ENCODE results near the gene NRXN3.

The NRXN3 gene

DNA sequence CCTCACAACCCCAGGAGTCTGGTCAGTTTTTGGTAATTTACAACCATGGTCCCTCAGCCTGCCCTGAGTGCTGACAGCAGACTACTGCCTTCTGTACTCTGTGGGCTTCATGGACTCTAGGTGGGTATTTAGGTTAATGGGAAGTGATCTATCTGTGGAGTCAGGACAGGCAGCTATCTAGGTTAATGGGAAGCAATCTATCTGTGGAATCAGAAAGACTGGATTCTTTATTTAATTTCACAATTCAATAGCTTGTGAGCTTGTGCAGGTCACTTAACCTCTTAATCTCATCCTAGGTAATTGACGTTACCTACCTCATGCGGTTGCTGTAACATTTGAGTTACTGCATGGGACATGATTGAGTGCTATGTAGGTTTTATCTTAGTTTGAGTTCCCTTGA lies 777.5 kb downstream of the NRXN3 start (continued):
- TF ChIP-seq, protein P1, sequence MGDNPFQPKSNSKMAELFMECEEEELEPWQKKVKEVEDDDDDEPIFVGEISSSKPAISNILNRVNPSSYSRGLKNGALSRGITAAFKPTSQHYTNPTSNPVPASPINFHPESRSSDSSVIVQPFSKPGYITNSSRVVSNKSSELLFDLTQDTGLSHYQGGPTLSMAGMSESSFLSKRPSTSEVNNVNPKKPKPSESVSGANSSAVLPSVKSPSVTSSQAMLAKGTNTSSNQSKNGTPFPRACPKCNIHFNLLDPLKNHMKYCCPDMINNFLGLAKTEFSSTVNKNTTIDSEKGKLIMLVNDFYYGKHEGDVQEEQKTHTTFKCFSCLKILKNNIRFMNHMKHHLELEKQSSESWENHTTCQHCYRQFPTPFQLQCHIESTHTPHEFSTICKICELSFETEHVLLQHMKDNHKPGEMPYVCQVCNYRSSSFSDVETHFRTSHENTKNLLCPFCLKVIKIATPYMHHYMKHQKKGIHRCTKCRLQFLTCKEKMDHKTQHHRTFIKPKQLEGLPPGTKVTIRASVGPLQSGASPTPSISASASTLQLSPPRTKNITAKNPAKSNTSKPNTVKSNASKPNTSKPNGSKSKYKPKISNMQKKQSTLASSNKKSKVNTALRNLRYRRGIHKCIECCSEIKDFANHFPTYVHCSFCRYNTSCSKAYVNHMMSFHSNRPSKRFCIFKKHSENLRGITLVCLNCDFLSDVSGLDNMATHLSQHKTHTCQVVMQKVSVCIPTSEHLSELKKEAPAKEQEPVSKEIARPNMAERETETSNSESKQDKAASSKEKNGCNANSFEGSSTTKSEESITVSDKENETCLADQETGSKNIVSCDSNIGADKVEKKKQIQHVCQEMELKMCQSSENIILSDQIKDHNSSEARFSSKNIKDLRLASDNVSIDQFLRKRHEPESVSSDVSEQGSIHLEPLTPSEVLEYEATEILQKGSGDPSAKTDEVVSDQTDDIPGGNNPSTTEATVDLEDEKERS (tag by site-specific recombination; IDR thresholded peaks at IDR 0.05) = no peak
- TF ChIP-seq SCRT1 (tag by site-specific recombination; IDR thresholded peaks at IDR 0.05; ENCODE audit: borderline replicate concordance) (no peak), ZNF561 (tag by site-specific recombination; IDR thresholded peaks at IDR 0.05; ENCODE audit: borderline replicate concordance) (no peak), ZNF311 (tag by site-specific recombination; IDR thresholded peaks at IDR 0.05; ENCODE audit: borderline replicate concordance) (no peak), BCL11B (tag by site-specific recombination; IDR thresholded peaks at IDR 0.05; ENCODE audit: low read depth) (no peak), ZNF768 (tag by site-specific recombination; IDR thresholded peaks at IDR 0.05) (no peak), YY1 (tag by site-specific recombination; IDR thresholded peaks at IDR 0.05) (no peak), ZNF221 (tag by site-specific recombination; IDR thresholded peaks at IDR 0.05; ENCODE audit: borderline replicate concordance) (no peak)
- TF ChIP-seq, protein P2, sequence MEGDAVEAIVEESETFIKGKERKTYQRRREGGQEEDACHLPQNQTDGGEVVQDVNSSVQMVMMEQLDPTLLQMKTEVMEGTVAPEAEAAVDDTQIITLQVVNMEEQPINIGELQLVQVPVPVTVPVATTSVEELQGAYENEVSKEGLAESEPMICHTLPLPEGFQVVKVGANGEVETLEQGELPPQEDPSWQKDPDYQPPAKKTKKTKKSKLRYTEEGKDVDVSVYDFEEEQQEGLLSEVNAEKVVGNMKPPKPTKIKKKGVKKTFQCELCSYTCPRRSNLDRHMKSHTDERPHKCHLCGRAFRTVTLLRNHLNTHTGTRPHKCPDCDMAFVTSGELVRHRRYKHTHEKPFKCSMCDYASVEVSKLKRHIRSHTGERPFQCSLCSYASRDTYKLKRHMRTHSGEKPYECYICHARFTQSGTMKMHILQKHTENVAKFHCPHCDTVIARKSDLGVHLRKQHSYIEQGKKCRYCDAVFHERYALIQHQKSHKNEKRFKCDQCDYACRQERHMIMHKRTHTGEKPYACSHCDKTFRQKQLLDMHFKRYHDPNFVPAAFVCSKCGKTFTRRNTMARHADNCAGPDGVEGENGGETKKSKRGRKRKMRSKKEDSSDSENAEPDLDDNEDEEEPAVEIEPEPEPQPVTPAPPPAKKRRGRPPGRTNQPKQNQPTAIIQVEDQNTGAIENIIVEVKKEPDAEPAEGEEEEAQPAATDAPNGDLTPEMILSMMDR (tag by site-specific recombination; IDR thresholded peaks at IDR 0.05) = no peak

DNA sequence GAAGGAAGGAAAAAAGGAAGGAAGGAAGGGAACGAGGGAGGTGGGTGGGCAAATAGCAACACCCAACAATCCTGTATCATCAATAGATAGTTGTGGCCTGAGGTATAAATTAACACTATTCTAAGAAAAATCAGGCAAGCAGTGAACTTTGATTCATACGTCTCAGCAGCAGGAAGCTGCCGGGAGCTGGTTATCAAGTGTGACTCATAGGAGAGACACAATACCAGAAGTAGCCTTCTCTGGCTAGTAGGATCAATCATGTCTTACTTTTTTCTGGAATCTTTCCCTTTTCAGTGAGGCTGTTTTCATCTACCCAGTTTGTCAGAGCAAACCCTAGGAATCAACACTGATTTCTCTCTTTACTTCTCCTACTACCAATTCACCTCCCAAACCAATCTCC lies 780.5 kb downstream of the NRXN3 start:
- CTCF ChIA-PET = interaction anchor here (1.6 to 3.0 kb wide), 2 partner anchors 9 to 17 kb away, joined by 5 to 12 read pairs; no protein-coding TSS in a partner anchor
- POLR2A ChIA-PET = no interaction called here
- no peak overlapping the region for H3K4me3 ChIP-seq (ENCODE audit: low read depth, low read length)
- no peak for TF ChIP-seq SCRT1 (tag by site-specific recombination; IDR thresholded peaks at IDR 0.05; ENCODE audit: borderline replicate concordance)
- TF ChIP-seq, protein P3, sequence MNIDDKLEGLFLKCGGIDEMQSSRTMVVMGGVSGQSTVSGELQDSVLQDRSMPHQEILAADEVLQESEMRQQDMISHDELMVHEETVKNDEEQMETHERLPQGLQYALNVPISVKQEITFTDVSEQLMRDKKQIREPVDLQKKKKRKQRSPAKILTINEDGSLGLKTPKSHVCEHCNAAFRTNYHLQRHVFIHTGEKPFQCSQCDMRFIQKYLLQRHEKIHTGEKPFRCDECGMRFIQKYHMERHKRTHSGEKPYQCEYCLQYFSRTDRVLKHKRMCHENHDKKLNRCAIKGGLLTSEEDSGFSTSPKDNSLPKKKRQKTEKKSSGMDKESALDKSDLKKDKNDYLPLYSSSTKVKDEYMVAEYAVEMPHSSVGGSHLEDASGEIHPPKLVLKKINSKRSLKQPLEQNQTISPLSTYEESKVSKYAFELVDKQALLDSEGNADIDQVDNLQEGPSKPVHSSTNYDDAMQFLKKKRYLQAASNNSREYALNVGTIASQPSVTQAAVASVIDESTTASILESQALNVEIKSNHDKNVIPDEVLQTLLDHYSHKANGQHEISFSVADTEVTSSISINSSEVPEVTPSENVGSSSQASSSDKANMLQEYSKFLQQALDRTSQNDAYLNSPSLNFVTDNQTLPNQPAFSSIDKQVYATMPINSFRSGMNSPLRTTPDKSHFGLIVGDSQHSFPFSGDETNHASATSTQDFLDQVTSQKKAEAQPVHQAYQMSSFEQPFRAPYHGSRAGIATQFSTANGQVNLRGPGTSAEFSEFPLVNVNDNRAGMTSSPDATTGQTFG (tag by site-specific recombination; IDR thresholded peaks at IDR 0.05; ENCODE audit: borderline replicate concordance) = no peak
- no peaks in the 10 kb centered on the region for H3K9me3 ChIP-seq (ENCODE audit: control insufficient read depth, insufficient read depth, low read depth, low read length)
- no peaks in the 10 kb centered on the region for H3K36me3 ChIP-seq (ENCODE audit: control insufficient read depth in 2 of 2, insufficient read depth in 1 of 2, low read length in 2 of 2)
- no peak overlapping the region for H3K27ac ChIP-seq (ENCODE audit: extremely low read depth, low read depth, low read length)
- H3K4me1 ChIP-seq (ENCODE audit: control insufficient read depth, insufficient read depth, low read length) = no peaks in the 10 kb centered on the region

DNA sequence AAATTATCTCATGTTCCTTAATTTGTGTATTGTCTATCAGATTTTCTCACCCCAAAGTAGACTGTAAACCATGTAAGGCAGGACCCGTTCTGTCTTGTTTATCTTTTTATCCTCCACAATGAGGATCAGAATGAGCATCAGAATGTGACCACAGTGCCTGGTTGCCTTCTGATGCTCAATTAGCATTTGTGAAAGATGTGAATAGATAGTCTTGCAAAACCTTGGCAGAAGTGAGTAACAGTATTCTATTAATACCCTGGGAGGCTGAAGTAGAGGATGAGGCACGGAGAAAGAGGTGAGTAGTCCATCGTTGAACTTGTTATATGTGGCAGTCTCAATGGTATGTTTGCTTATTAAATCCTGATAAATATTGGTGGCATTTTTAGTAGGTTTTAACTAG lies 781.4 kb downstream of the NRXN3 start:
- ChIA-PET CTCF (interaction anchor here (1.6 to 3.0 kb wide), 2 partner anchors 8 to 18 kb away, joined by 5 to 12 read pairs; no protein-coding TSS in a partner anchor), POLR2A (no interaction called here)
- no peak overlapping the region for H3K27ac ChIP-seq (ENCODE audit: extremely low read depth, low read depth, low read length)
- H3K9me3 ChIP-seq (ENCODE audit: control insufficient read depth, insufficient read depth, low read depth, low read length) = no peaks in the 10 kb centered on the region
- no peaks in the 10 kb centered on the region for H3K36me3 ChIP-seq (ENCODE audit: control insufficient read depth in 2 of 2, insufficient read depth in 1 of 2, low read length in 2 of 2)
- H3K4me3 ChIP-seq (ENCODE audit: low read depth, low read length) = no peak overlapping the region
- H3K4me1 ChIP-seq (ENCODE audit: control insufficient read depth, insufficient read depth, low read length) = no peaks in the 10 kb centered on the region
- TF ChIP-seq KLF16 (tag by site-specific recombination; IDR thresholded peaks at IDR 0.05) = no peak
- TF ChIP-seq, protein P4, sequence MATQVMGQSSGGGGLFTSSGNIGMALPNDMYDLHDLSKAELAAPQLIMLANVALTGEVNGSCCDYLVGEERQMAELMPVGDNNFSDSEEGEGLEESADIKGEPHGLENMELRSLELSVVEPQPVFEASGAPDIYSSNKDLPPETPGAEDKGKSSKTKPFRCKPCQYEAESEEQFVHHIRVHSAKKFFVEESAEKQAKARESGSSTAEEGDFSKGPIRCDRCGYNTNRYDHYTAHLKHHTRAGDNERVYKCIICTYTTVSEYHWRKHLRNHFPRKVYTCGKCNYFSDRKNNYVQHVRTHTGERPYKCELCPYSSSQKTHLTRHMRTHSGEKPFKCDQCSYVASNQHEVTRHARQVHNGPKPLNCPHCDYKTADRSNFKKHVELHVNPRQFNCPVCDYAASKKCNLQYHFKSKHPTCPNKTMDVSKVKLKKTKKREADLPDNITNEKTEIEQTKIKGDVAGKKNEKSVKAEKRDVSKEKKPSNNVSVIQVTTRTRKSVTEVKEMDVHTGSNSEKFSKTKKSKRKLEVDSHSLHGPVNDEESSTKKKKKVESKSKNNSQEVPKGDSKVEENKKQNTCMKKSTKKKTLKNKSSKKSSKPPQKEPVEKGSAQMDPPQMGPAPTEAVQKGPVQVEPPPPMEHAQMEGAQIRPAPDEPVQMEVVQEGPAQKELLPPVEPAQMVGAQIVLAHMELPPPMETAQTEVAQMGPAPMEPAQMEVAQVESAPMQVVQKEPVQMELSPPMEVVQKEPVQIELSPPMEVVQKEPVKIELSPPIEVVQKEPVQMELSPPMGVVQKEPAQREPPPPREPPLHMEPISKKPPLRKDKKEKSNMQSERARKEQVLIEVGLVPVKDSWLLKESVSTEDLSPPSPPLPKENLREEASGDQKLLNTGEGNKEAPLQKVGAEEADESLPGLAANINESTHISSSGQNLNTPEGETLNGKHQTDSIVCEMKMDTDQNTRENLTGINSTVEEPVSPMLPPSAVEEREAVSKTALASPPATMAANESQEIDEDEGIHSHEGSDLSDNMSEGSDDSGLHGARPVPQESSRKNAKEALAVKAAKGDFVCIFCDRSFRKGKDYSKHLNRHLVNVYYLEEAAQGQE (tag by site-specific recombination; IDR thresholded peaks at IDR 0.05) = no peak
- no peak for TF ChIP-seq KLF9 (tag by site-specific recombination; IDR thresholded peaks at IDR 0.05; ENCODE audit: low read depth)
- TF ChIP-seq, protein P5, sequence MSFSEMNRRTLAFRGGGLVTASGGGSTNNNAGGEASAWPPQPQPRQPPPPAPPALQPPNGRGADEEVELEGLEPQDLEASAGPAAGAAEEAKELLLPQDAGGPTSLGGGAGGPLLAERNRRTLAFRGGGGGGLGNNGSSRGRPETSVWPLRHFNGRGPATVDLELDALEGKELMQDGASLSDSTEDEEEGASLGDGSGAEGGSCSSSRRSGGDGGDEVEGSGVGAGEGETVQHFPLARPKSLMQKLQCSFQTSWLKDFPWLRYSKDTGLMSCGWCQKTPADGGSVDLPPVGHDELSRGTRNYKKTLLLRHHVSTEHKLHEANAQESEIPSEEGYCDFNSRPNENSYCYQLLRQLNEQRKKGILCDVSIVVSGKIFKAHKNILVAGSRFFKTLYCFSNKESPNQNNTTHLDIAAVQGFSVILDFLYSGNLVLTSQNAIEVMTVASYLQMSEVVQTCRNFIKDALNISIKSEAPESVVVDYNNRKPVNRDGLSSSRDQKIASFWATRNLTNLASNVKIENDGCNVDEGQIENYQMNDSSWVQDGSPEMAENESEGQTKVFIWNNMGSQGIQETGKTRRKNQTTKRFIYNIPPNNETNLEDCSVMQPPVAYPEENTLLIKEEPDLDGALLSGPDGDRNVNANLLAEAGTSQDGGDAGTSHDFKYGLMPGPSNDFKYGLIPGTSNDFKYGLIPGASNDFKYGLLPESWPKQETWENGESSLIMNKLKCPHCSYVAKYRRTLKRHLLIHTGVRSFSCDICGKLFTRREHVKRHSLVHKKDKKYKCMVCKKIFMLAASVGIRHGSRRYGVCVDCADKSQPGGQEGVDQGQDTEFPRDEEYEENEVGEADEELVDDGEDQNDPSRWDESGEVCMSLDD (tag by site-specific recombination; IDR thresholded peaks at IDR 0.05) = no peak
- no peak for TF ChIP-seq ZNF501 (tag by site-specific recombination; IDR thresholded peaks at IDR 0.05)
- TF ChIP-seq ZNF140 (tag by site-specific recombination; IDR thresholded peaks at IDR 0.05) = no peak
- no peak for TF ChIP-seq ZBTB48 (tag by site-specific recombination; IDR thresholded peaks at IDR 0.05)
- no peak for TF ChIP-seq SALL2 (tag by site-specific recombination; IDR thresholded peaks at IDR 0.05; ENCODE audit: borderline replicate concordance)
